Lower leg skin (tissue), 4 donors: ENCODE results near the gene FNIP1. TPM values are rescaled to one million over a fixed set of nuclear protein-coding genes. Genes with fewer than 3 reads are reported as not detected.
A peak's percentile ranks its signal among the peaks of the same experiment; 100 is the strongest.

Experiments used
- DNase-seq, 2 donors: peaks; one replicate each; pipeline ENCODE4 v3.0.0-alpha.2; 2019; ENCODE audit warnings: low spot score in 2 of 2
- H3K4me3 ChIP-seq: fragments of 200-600 bp; sonication (generic); 2 replicates; pipeline ENCODE4 v1.5.1; 2017; ENCODE audit warnings: mild to moderate bottlenecking, low read depth; ENCODE audit not compliant: poor library complexity, severe bottlenecking
- POLR2A ChIP-seq, 2 donors: fragments of 450-650 bp; IDR thresholded peaks; one replicate each; pipeline ENCODE4 v1.6.1; 2016 to 2017; ENCODE audit warnings: antibody characterized with exemption in 2 of 2, mild to moderate bottlenecking in 1 of 2, moderate library complexity in 1 of 2
- WGBS, 2 donors: methylation state at CpG; one replicate each; pipeline ENCODE4 v1.1.5; 2018; 5-methylcytosine and 5-hydroxymethylcytosine counted together
- intact Hi-C: fragments of 100-400 bp; cut with DNase I; formaldehyde crosslinking; loops from one replicate; pipeline ENCODE4 v1.15.0; 2023; ENCODE audit warnings: low total_unique reads
- total RNA-seq, 4 donors: library from RNA; depleted of rRNA; stranded (reverse); fragments of >200 nt; gene quantifications; one replicate each; pipeline ENCODE4 v1.1.0, GENCODE V29; 2016
- TF ChIP-seq, protein P1 (sequence below), 3 donors: fragments of 450-650 bp; IDR thresholded peaks; one replicate each; pipeline ENCODE4 v1.5.1; 2016; ENCODE audit warnings: antibody characterized with exemption in 3 of 3, mild to moderate bottlenecking in 3 of 3, moderate library complexity in 2 of 3

Gene FNIP1
- total RNA-seq, 4 donors from 2014 or later: 31.3 to 48.1 (median 36.2) TPM

DNA sequence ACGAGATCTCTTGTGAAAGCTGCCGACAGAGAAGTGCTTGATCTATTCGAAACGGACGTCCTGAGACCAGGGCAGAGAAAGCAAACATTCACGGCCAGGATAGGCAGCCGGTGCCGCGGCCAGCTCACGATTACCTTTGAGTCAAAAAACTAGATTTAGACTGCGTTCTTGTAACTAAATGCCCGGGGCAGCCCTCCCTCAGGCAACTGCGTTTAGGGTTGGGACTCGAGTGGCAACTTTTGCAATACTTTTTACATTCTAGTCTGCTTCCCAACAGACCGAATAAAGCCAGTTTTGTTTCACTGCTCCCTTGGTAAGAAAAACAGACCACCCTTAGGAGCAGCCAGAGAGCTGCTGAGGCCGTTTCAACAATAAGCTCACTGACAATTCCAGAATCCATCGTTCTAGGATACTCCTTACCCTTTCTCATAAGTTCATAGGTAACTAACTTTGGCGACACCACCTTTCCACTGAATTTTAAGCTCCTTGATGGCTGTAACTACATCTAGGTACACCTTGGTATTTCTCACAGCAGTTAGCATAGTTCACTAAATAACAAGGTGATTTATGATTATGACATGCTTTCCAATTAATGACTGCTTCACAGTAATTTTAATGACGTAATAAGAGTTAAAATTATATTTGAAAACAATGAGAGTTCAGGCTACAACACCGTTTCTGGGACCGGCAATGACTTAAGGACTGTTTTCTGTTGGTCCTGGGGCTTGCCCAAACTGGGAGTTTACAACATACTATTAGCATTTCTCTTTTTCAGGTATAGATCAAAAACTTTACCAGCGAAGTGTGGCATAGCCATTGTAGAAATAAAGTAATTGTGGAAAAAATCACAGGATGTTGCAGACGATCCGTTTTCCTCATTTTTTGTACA lies 160.9 kb downstream of the FNIP1 start:
- WGBS, 2 donors: 1 to 2% methylated on average over 24 of the region's 24 CpGs
- TF ChIP-seq POLR2A (IDR thresholded peaks at IDR 0.05): no peak
- TF ChIP-seq, protein P1, sequence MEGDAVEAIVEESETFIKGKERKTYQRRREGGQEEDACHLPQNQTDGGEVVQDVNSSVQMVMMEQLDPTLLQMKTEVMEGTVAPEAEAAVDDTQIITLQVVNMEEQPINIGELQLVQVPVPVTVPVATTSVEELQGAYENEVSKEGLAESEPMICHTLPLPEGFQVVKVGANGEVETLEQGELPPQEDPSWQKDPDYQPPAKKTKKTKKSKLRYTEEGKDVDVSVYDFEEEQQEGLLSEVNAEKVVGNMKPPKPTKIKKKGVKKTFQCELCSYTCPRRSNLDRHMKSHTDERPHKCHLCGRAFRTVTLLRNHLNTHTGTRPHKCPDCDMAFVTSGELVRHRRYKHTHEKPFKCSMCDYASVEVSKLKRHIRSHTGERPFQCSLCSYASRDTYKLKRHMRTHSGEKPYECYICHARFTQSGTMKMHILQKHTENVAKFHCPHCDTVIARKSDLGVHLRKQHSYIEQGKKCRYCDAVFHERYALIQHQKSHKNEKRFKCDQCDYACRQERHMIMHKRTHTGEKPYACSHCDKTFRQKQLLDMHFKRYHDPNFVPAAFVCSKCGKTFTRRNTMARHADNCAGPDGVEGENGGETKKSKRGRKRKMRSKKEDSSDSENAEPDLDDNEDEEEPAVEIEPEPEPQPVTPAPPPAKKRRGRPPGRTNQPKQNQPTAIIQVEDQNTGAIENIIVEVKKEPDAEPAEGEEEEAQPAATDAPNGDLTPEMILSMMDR (IDR thresholded peaks at IDR 0.05): no peak
- peak overlapping the region; percentile 37 for H3K4me3 ChIP-seq
- intact Hi-C loops: no loop called here
- DNase-seq: no peak

DNA sequence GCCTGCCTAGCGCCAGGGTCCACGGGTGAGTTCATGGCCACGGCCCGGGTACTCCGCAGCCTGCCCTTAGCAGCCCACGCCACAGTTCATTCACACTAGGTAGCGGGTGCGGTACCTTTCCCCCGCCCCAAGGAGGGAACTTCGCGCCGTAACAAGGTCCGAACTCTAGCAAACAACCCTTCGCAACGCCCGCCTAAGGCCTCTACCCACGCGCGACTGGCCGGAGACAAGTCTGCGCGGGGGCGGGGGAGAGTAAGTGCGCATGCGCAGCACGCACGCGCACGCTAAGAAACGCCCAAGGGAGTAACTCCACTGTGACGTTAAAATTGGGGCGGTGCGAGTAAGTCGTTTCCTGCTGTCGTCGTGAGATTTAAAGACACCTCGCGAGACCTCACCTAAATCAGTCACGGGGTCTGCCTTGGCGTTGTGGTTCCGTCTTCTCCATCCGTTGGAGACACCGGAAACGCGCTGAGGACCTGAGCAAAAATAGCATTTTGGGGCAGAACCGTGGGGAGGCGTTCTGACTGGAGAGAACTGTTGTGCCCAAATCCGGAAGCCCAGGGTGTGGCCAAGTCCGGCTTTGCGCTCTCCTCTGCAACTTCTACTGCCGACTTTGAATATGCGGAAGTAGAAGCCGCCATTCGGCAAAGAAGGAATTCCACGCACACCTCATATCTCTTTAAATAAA lies 161.7 kb downstream of the FNIP1 start, which contains the start of gene RAPGEF6:
Gene RAPGEF6, minus strand, starts transcription at position 234 of the 688 bp plus-strand sequence. Its CDS starts 199 bp downstream, at position 35.
- TF ChIP-seq, protein P1 (IDR thresholded peaks at IDR 0.05): no peak
- peak in 1 of 2 donors; percentile 51 for TF ChIP-seq POLR2A (IDR thresholded peaks at IDR 0.05)
- intact Hi-C loops: no loop called here

DNA sequence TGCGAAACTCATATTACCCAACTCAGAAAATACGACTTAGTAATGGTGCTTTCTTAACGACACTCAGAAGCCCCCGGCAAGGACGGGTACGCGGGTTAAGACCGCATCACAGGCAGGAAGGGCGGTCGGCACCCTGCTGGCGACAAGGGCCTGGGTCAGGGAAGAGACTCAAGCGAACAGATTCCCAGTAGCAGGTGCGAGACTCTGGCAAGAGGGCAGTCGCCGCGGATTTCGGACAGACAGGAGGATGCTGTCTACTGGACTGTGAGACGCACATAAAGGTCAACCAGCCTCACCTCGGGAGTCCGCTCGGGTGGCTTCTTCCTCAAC lies 162.2 kb downstream of the FNIP1 start:
- peak overlapping the region; percentile 88 for H3K4me3 ChIP-seq
- TF ChIP-seq, protein P1 (IDR thresholded peaks at IDR 0.05): no peak
- no peak for TF ChIP-seq POLR2A (IDR thresholded peaks at IDR 0.05)
- peak; percentile 58 to 93 for DNase-seq
- WGBS, 2 donors: 0% methylated on average over 14 to 17 of the region's 21 CpGs
- intact Hi-C loops: no loop called here

More for the DNA sequence above, 161.7 kb downstream of the FNIP1 start, which contains the start of gene RAPGEF6:
- 0 to 1% methylated on average over 46 to 53 of the region's 55 CpGs for WGBS, 2 donors
- peak within 1 kb of the TSS; percentile 88 for H3K4me3 ChIP-seq
- peak; percentile 99 to 100 for DNase-seq

DNA sequence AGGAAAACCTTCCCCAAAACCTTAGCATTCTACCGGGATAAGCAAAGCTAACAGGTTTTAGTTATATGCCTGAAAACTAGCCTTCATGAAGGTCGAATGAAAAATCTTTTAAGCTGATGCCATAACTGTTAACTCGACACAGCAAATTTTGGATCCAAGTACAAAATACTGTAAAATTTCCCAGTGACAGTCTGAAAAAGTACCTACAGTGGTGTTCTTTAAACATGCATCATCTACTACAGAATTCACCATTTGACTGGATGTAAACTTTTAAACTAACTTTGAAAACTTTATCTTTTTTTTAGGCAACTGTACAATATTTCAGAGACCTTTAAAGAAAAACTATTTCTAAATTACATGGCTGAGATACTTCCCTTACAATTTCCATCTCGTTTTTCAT lies 162.6 kb downstream of the FNIP1 start:
- no peak for TF ChIP-seq POLR2A (IDR thresholded peaks at IDR 0.05)
- TF ChIP-seq, protein P1 (IDR thresholded peaks at IDR 0.05): no peak
- DNase-seq: no peak
- H3K4me3 ChIP-seq: peak overlapping the region; percentile 88
- intact Hi-C loops: no loop called here
- WGBS, 2 donors: 2 to 3% methylated on average over 4 of the region's 4 CpGs

DNA sequence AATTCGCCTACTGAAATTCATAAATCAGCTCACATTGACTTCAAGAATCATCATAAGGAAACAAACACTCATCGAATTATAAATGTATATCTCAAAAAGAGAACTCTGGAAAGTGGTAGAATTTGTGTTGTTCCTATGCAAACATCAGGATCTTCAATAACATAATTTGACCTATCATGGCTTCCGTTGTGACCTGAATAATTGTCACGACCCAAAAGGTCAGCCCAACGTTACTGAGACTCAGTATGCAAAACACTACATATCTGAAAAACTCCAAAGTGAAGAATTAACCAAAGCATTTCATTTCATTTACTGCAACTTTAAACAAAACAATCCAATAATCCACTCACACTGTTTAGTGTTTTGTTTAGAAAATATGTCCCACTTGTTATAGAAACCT lies 163.0 kb downstream of the FNIP1 start:
- WGBS, 2 donors: 43 to 57% methylated on average over 5 of the region's 5 CpGs
- no peak for TF ChIP-seq POLR2A (IDR thresholded peaks at IDR 0.05)
- TF ChIP-seq, protein P1 (IDR thresholded peaks at IDR 0.05): no peak
- intact Hi-C loops: no loop called here
- no peak overlapping the region for H3K4me3 ChIP-seq
- DNase-seq: no peak
